ENCODE data around the gene NELL2.

Gene NELL2

GRCh38 chr12:44523828-44524227 lies 352.3 kb downstream of the NELL2 start:
- no peak overlapping the region for H3K27ac ChIP-seq
- TF ChIP-seq CTCF (conservative IDR thresholded peaks at IDR 0.05): no peak

- no peak for TF ChIP-seq ZFX (IDR thresholded peaks at IDR 0.05)
- TF ChIP-seq CTCF (conservative IDR thresholded peaks at IDR 0.05): no peak
- H3K27ac ChIP-seq: no peak overlapping the region
Measured at GRCh38 chr12:44521702-44522101, 354.4 kb downstream of the NELL2 start.

GRCh38 chr12:44519931-44520330 lies 356.2 kb downstream of the NELL2 start:
- no peak overlapping the region for H3K27ac ChIP-seq

GRCh38 chr12:44511289-44511688 lies 364.8 kb downstream of the NELL2 start:
- TF ChIP-seq CTCF (conservative IDR thresholded peaks at IDR 0.05): no peak
- no peak for TF ChIP-seq ZFX (IDR thresholded peaks at IDR 0.05)
- no peak overlapping the region for H3K27ac ChIP-seq

More at GRCh38 chr12:44519931-44520330, 356.2 kb downstream of the NELL2 start:
- no peak for TF ChIP-seq CTCF (conservative IDR thresholded peaks at IDR 0.05)
- no peak for TF ChIP-seq ZFX (IDR thresholded peaks at IDR 0.05)

- no peak overlapping the region for H3K27ac ChIP-seq
- 0 out of 2 replicates have a peak, but pooled peaks have one; percentile 17 for TF ChIP-seq CTCF (conservative IDR thresholded peaks at IDR 0.05)
- no peak for TF ChIP-seq ZFX (IDR thresholded peaks at IDR 0.05)
Measured at GRCh38 chr12:44510510-44510909, 365.6 kb downstream of the NELL2 start.

GRCh38 chr12:44510076-44510475 lies 366.0 kb downstream of the NELL2 start:
- H3K27ac ChIP-seq: no peak overlapping the region
- TF ChIP-seq CTCF (conservative IDR thresholded peaks at IDR 0.05) (no peak), ZFX (IDR thresholded peaks at IDR 0.05) (no peak)

- H3K27ac ChIP-seq: no peak overlapping the region
- TF ChIP-seq ZFX (IDR thresholded peaks at IDR 0.05): no peak
- TF ChIP-seq CTCF (conservative IDR thresholded peaks at IDR 0.05): no peak
Measured at GRCh38 chr12:44509471-44509870, 366.6 kb downstream of the NELL2 start.
